Naive thymus-derived CD8-positive, alpha-beta T cell (primary cell): ENCODE measurements around the gene SARDH. TPM values are rescaled to one million over a fixed set of nuclear protein-coding genes. Genes with fewer than 3 reads are reported as not detected.
"Not testable (repeated sequence)": the region's sequence is repeated elsewhere in the genome, so short reads cannot be mapped to it uniquely, and the experiment has no call there.

Experiments used
- ATAC-seq, 2 donors: fragments of 150-1000 bp; cut with Tn5 transposase in 1 of 2; sonication (Bioruptor Pico), chemical (Tn5 transposase) in 1 of 2; 1 replicate in 1 of 2; 2 replicates in 1 of 2; pipeline ENCODE4 v1.10.0; 2021; ENCODE audit warnings: mild to moderate bottlenecking in 2 of 2, moderate library complexity in 2 of 2
- POLR2A ChIA-PET: fragments of 350-600 bp; sonication (Branson Sonifier 250); formaldehyde crosslinking; loops from one replicate; lab custom pipeline; 2021; ENCODE audit warnings: antibody characterized with exemption; lab: Charles Lee
- DNase-seq, 10 donors: peaks; one replicate each; pipeline versions ENCODE4 v3.0.0 to v3.0.0-alpha.2; 2020 to 2022
- H3K27ac Mint-ChIP-seq, 10 donors: one replicate each; pipeline ENCODE4 v1.8.0; 2020 to 2022; ENCODE audit warnings: mild to moderate bottlenecking in 10 of 10, mixed read lengths in 10 of 10, moderate library complexity in 4 of 10, inconsistent platforms in 1 of 10
- H3K27me3 Mint-ChIP-seq, 5 donors: one replicate each; pipeline ENCODE4 v1.8.0; 2021 to 2022; ENCODE audit warnings: mixed read lengths in 5 of 5
- H3K36me3 Mint-ChIP-seq, 3 donors: one replicate each; pipeline ENCODE4 v1.8.0; 2020 to 2022; ENCODE audit warnings: mixed read lengths in 3 of 3, mild to moderate bottlenecking in 2 of 3, inconsistent platforms in 1 of 3
- H3K4me1 Mint-ChIP-seq, 4 donors: one replicate each; pipeline ENCODE4 v1.8.0; 2021 to 2022; ENCODE audit warnings: mixed read lengths in 4 of 4
- H3K4me3 Mint-ChIP-seq, 10 donors: one replicate each; pipeline ENCODE4 v1.8.0; 2020 to 2022; ENCODE audit warnings: mild to moderate bottlenecking in 10 of 10, mixed read lengths in 10 of 10, moderate library complexity in 6 of 10, inconsistent platforms in 1 of 10
- H3K9me3 Mint-ChIP-seq, 9 donors: one replicate each; pipeline ENCODE4 v1.8.0; 2020 to 2022; ENCODE audit warnings: mixed read lengths in 9 of 9, mild to moderate bottlenecking in 3 of 9, inconsistent platforms in 1 of 9, moderate library complexity in 1 of 9
- polyA plus RNA-seq, 3 donors: library from polyadenylated mRNA; unstranded; fragments of 300-500 nt; fragmentation: Illumina TruSeq; gene quantifications; one replicate each; pipeline ENCODE4 v1.2.3, GENCODE V29; 2021
- total RNA-seq, 8 experiments: library from RNA in 2 of 8; stranded (reverse) in 2 of 8; gene quantifications; one replicate each; pipeline ENCODE4 v1.2.3 and lab custom pipeline; 2021 to 2026

SARDH gene
- total and polyA plus RNA-seq, 5 experiments from 2014 or later: 1.7 to 8.7 (median 2.7) TPM

DNA sequence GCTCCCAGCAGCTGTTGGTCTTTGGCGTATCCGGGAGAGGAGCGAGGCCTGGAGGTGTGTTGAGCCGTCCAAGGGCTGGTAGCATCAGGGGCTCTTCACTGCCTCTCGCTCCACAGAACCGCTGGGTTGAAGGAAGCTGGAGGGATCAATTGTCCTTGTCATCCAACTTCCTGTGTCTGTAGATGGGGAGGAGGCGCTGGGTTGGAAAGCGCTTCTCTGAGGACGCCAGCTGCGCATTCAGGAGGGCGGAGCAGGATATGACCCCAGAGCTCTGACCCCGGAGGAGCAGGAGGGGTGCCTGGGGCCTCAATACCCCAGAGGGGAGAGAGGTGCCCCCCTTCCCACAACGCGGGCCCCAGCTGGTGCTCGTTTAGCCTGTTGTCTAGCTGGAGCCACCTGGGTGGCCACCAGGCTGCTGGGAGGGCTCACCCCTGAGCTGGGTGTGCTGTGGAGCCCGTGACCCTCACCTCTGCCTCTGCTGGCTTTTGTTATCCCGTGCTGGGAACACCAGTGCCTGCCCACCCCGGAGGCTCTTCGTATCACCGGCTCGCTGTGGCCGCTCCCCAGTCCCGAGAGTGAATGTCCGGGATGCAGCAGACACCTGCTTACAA, 104.0 kb downstream of the SARDH start:
- no peak overlapping the region for H3K27ac Mint-ChIP-seq
- H3K9me3 Mint-ChIP-seq: no peaks in the 10 kb centered on the region
- no peaks in the 10 kb centered on the region for H3K4me1 Mint-ChIP-seq
- H3K27me3 Mint-ChIP-seq: peaks cover 0 to 6% (median 0%) of the 10 kb centered on the region in 5 donors
- H3K36me3 Mint-ChIP-seq: no peaks in the 10 kb centered on the region
- POLR2A ChIA-PET: no interaction called here
- ATAC-seq (no peak), DNase-seq (no peak)
- H3K4me3 Mint-ChIP-seq: no peak overlapping the region

DNA sequence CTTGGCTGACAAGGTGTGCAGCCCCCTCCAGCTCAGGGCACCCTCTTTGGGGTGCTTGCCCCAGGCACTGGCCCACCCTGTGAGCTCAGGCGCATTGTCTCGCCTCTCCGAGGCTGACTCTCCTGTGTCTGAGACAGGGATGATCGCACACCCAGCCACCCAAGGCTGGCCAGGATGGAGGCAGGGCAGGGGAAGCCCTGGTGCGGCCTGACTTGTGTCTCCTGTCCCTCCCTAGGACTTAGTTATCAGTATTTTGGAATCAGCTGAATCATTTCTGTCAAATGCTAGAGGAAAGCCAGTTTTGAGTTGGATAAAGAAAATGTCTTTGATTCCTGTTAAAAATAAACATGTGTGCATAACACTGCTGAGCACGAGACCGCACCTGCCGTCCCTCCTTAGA, 104.5 kb downstream of the SARDH start:
- H3K27ac Mint-ChIP-seq: no peak overlapping the region
- POLR2A ChIA-PET: no interaction called here
- no peaks in the 10 kb centered on the region for H3K4me1 Mint-ChIP-seq
- H3K36me3 Mint-ChIP-seq: no peaks in the 10 kb centered on the region
- H3K27me3 Mint-ChIP-seq: peaks cover 0 to 6% (median 0%) of the 10 kb centered on the region in 5 donors
- no peak overlapping the region for H3K4me3 Mint-ChIP-seq
- no peak for DNase-seq
- no peaks in the 10 kb centered on the region for H3K9me3 Mint-ChIP-seq
- ATAC-seq: no peak

DNA sequence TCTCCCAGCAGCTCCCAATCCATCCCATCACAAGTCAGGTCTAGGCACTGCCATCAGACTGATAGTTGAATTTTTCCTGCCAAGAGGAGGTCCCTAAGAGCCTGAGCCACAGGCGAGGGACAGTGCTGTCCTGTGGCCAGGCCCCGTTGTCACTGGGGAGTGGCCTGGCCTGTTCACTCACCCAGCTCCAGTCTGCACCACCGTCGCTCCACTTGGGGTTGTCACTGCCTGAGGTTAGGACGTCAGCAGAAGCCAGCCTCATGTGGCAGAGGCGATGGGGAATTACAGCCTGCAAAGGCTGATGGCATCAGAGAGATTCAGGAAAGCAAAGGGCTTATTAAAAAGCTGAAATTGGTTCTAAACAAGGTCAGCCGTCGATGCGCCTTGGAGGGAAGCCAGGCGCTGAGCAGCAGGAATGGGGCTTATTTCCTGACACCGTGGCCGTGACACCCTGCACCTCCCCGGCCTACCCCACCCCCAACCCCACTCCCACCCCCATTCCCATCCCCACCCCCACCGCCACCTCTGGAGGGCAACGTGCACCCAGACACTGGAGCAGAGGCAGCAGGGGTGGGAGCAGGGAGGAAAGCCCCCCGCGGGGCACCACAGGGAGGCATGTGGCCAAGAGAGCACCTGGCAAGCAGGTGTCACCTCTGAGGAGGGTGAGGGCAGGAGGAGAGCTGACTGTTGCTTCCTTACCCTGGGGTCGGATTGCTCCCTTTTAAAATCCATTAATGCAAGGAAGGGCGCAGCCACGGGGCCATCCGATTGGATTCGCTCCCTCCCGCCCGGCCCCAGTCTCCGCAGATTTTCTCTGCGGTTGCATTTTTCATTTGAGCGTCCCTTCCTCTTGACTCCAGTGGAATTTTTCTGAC, 105.1 kb downstream of the SARDH start:
- ATAC-seq (no peak), DNase-seq (no peak)
- H3K4me3 Mint-ChIP-seq: no peak overlapping the region
- H3K36me3 Mint-ChIP-seq: no peaks in the 10 kb centered on the region
- POLR2A ChIA-PET: no interaction called here
- H3K27me3 Mint-ChIP-seq: peaks cover 0 to 6% (median 0%) of the 10 kb centered on the region in 5 donors
- H3K4me1 Mint-ChIP-seq: no peaks in the 10 kb centered on the region
- H3K9me3 Mint-ChIP-seq: no peaks in the 10 kb centered on the region
- peak overlapping the region in 1 of 10 donors; percentile 18 for H3K27ac Mint-ChIP-seq

DNA sequence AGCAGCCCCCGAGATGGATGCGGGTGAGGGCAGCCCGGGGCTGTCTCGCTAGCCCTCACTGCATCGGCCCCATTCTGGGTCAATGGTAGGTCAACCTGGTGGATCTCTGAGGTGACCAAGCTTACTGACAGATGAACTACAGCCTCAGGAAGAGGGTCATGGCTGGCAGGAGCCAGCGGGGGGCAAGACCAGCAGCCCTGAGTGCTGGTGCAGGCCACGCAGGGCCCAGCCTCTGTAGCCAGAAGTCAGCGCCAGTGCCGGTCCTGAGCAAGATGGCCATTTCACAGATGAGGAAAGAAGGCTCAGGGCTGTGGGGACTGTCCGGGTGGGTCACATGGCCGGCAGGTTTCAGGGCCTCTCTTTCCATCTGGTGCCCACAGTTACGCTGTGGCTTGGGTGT, 107.0 kb downstream of the SARDH start:
- peaks cover 0 to 14% (median 6%) of the 10 kb centered on the region in 3 donors for H3K36me3 Mint-ChIP-seq
- H3K9me3 Mint-ChIP-seq: peaks cover 0 to 14% (median 7%) of the 10 kb centered on the region in 9 donors
- no peaks in the 10 kb centered on the region for H3K4me1 Mint-ChIP-seq
- H3K27ac Mint-ChIP-seq: no peak overlapping the region
- peaks cover 0 to 6% (median 0%) of the 10 kb centered on the region in 5 donors for H3K27me3 Mint-ChIP-seq
- ATAC-seq (no peak), DNase-seq (no peak)
- no peak overlapping the region for H3K4me3 Mint-ChIP-seq
- POLR2A ChIA-PET: no interaction called here

DNA sequence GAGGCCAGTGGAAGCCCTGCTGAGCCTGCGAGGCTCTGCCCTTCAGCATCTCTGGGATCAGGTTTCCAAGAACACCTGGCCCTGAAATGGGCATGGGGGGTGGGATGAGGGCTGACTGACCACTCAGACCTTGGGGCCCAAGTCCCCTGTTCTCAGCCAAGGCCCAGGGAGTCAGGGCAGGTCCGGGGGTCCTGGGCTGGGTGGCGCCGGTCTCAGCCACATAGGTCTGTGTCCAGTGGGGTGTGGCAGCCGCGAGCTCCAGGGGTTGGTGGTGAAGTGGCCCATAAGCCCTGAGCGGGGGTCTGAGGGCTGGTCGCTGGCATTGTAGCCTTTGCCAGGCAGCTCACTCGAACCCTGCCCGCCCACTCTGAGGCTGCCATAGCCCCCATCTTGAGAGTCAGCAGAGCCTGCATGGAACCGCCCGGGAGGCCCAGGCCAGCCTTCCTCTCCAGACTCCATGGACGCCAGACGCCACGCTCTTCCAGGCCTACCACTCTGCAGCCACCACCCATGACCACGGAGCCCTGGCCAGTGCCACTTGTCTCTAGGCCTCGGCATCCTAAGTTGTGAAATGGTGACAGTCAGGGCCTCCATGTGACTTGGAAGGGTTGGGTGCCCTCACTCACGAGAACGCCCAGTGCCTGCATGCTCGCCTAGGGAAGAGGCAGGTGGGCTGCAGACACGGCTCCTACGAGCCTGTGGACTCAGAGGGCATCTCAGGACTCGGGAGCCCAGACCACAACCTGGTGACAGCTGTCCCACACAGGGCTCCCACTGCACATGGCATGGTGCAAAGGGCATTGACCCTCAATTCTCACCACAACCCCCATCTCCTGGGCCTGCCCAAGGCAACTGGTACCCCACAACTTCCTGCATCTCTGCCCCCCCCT, 108.7 kb downstream of the SARDH start:
- DNase-seq: no peak
- Mint-ChIP-seq H3K27ac (no peak overlapping the region), H3K4me3 (no peak overlapping the region), H3K9me3 (peaks cover 0 to 20% (median 9%) of the 10 kb centered on the region in 9 donors), H3K4me1 (no peaks in the 10 kb centered on the region), H3K27me3 (peaks cover 0 to 6% (median 0%) of the 10 kb centered on the region in 5 donors), H3K36me3 (peaks cover 0 to 17% (median 8%) of the 10 kb centered on the region in 3 donors)
- ATAC-seq: no peak
- POLR2A ChIA-PET: interaction anchor here (0.7 kb wide), 1 partner anchor 355 kb away, joined by 3 read pairs; no protein-coding TSS in a partner anchor

DNA sequence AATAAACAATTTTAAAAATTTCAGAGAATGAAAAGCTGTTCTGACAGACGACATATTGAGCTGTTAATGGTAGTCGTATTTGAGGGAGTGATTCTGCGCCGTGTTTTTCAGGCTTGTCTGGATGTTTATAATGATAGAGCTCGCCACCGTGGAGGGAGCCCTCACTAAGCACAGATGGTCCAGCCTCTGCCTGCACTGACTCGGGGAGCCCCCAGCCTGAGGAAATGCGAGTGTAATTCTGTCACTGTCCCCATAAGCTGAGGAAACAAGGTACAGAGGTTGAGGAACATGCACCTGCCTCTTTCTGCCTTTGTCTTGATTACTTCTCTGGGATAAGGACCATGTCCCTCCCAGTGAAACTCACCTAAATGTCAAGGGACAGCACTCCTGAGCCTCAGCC, 109.4 kb downstream of the SARDH start:
- H3K36me3 Mint-ChIP-seq: peaks cover 0 to 17% (median 8%) of the 10 kb centered on the region in 3 donors

DNA sequence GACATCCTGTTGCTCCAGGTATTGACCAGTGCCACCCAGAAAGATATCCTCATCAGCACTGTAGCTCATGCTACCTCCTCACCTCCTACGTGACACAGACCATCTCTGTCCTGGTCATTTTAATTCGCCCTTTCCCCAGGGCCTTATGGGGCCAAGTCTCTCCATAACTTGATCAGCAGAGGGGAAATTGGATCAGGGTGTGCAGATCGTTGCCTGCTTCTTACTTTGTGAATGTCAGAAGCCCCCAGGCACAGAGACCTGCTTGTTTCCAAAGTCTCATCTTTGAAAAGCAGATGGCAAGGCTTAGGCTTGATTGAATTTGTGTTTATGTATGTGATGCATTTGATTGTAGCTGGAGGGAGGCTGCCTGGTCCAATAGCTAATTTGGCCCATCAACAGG, 110.8 kb downstream of the SARDH start:
- no peak overlapping the region for H3K4me3 Mint-ChIP-seq
- peaks cover 0 to 23% (median 9%) of the 10 kb centered on the region in 9 donors for H3K9me3 Mint-ChIP-seq
- peaks cover 0 to 4% (median 0%) of the 10 kb centered on the region in 5 donors for H3K27me3 Mint-ChIP-seq
- H3K36me3 Mint-ChIP-seq: peaks cover 0 to 17% (median 8%) of the 10 kb centered on the region in 3 donors
- H3K4me1 Mint-ChIP-seq: peaks cover 0 to 4% (median 2%) of the 10 kb centered on the region in 4 donors
- ATAC-seq (no peak), DNase-seq (no peak)
- H3K27ac Mint-ChIP-seq: no peak overlapping the region
- POLR2A ChIA-PET: no interaction called here

More for the DNA sequence above, 109.4 kb downstream of the SARDH start:
- POLR2A ChIA-PET: no interaction called here
- no peak overlapping the region for H3K4me3 Mint-ChIP-seq
- peaks cover 0 to 23% (median 9%) of the 10 kb centered on the region in 9 donors for H3K9me3 Mint-ChIP-seq
- H3K27me3 Mint-ChIP-seq: peaks cover 0 to 5% (median 0%) of the 10 kb centered on the region in 5 donors
- H3K4me1 Mint-ChIP-seq: no peaks in the 10 kb centered on the region
- DNase-seq: no peak
- no peak for ATAC-seq
- no peak overlapping the region for H3K27ac Mint-ChIP-seq

DNA sequence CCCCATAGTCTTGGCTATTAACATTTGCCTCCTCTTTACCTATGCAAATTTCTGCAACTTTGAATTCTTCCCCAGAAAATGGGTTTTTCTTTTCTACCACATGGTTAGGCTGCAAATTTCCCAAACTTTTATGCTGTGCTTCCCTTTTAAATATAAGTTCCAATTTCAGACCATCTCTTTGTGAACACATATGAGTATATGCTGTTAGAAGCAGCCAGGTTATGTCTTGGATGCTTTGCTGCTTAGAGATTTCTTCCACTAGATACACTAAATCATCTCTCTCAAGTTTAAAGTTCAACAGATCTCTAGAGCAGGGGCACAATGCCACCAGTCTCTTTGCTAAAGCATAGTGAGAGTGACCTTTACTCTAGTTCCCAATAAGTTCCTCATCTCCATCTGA, 112.1 kb downstream of the SARDH start:
- POLR2A ChIA-PET, H3K4me3 Mint-ChIP-seq, H3K27ac Mint-ChIP-seq, H3K27me3 Mint-ChIP-seq, DNase-seq, ATAC-seq: not testable (repeated sequence)
- Mint-ChIP-seq H3K4me1 (peaks cover 5 to 14% (median 13%) of the 10 kb centered on the region in 4 donors), H3K9me3 (peaks cover 0 to 23% (median 9%) of the 10 kb centered on the region in 9 donors), H3K36me3 (peaks cover 0 to 17% (median 8%) of the 10 kb centered on the region in 3 donors)

DNA sequence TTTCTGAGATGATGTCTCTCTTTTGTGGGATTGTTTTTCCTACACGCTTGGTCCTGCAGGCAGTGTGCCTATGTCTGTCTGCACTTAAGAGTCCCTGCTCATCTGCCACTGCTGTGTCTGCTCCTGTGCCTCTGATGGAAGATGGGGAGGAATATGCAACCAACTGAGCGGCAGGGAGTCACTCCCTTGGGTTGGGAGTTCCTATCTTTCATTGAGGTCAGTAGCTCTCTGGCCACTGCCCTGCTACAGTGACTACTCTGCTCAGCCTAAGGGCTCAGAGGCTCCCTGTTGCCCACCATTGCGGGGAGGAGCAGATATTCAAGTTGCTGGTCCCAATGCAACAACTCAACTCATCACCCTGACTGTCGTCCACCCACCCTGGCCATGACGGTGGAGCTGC, 115.6 kb downstream of the SARDH start:
- peaks cover 15 to 43% (median 38%) of the 10 kb centered on the region in 4 donors for H3K4me1 Mint-ChIP-seq
- H3K27ac Mint-ChIP-seq: peak overlapping the region in 1 of 10 donors; percentile 12
- no peak for DNase-seq

DNA sequence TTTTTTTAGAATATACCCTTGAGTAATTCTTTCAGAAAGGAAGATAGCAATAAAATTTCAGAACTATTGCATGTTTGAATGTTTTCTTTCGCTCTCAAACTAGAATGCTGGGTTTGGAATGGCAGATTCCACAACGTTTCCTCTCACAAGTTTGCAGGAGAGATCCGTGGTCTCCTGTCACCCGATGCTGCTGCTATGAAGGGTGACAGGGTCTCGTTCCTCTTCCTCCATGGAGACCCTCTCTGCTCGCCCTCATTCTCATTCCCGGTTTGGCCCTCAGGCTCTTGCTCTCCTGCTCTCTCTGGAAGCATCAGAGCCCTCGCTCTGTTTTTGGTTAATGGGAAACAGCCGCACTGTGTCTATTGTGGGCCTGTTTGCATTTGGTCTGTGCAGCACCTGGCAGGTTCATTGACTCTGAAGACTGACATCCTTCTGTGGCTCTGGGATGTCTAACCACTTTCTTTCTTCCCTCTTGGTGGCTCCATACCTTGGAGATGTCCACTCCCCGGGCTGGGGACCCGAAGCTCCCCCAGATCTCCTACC, 116.4 kb downstream of the SARDH start:
- Mint-ChIP-seq H3K27ac (peak overlapping the region in 2 of 10 donors; percentile 17 to 72), H3K4me1 (peaks cover 15 to 43% (median 38%) of the 10 kb centered on the region in 4 donors), H3K9me3 (peaks cover 0 to 16% (median 8%) of the 10 kb centered on the region in 9 donors), H3K36me3 (peaks cover 0 to 10% (median 6%) of the 10 kb centered on the region in 3 donors), H3K27me3 (peaks cover 0 to 12% (median 0%) of the 10 kb centered on the region in 5 donors), H3K4me3 (peak overlapping the region in 6 of 10 donors; percentile 0 to 59 (median 34))
- POLR2A ChIA-PET: no interaction called here
- DNase-seq: no peak
- no peak for ATAC-seq

More for the DNA sequence above, 115.6 kb downstream of the SARDH start:
- Mint-ChIP-seq H3K36me3 (peaks cover 0 to 17% (median 8%) of the 10 kb centered on the region in 3 donors), H3K9me3 (peaks cover 0 to 23% (median 9%) of the 10 kb centered on the region in 9 donors), H3K4me3 (peak overlapping the region in 1 of 10 donors; percentile 2), H3K27me3 (peaks cover 0 to 12% (median 0%) of the 10 kb centered on the region in 5 donors)
- ATAC-seq: no peak
- POLR2A ChIA-PET: no interaction called here

DNA sequence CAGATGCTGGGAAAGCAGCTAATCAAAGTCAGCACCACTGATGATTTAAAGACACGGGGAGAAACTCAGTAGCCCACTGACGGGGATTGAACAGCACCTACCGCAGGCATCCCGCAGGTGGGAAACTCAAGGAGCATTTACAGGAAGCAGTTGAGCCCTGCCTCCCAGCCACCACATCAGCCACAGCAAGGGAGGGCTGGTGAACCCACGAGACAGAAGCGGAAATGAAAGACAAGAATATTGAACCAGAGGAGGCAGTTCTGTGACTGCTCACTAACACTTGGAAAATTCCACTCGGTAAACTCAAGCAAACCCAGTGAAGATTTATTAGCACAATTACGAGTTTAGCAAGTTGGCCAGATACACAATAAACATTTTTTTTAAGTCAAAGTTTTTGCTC, 118.4 kb downstream of the SARDH start:
- Mint-ChIP-seq H3K4me1 (peaks cover 15 to 43% (median 38%) of the 10 kb centered on the region in 4 donors), H3K27ac (peak overlapping the region in 4 of 10 donors; percentile 1 to 86 (median 54)), H3K9me3 (peaks cover 0 to 6% (median 0%) of the 10 kb centered on the region in 9 donors), H3K27me3 (peaks cover 0 to 9% (median 0%) of the 10 kb centered on the region in 5 donors), H3K4me3 (peak overlapping the region; percentile 7 to 70 (median 52)), H3K36me3 (no peaks in the 10 kb centered on the region)
- ATAC-seq (peak; percentile 98 to 99), DNase-seq (peak in 9 of 10 donors; percentile 38 to 69 (median 53))
- POLR2A ChIA-PET: no interaction called here

DNA sequence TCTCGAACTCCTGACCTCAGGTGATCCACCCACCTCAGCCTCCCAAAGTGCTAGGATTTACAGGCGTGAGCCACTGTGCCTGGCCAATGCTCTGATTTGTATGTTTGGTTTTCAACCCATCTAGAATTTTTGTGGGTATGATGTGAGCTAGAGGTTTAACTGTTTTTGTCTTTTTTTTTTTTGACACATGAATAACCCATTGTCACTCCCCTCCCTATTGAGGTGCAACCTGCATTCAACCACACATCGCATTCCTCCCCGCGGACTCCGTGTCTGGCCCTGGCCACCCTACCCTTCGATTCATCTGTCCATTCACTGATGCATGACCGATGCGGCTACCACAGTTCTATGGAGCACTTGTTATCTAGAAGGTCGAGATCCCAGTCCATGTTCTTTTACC, 119.4 kb downstream of the SARDH start:
- H3K36me3 Mint-ChIP-seq: no peaks in the 10 kb centered on the region
- H3K4me3 Mint-ChIP-seq: no peak overlapping the region
- peaks cover 0 to 9% (median under 1%) of the 10 kb centered on the region in 5 donors for H3K27me3 Mint-ChIP-seq
- DNase-seq (no peak), ATAC-seq (no peak)
- no peaks in the 10 kb centered on the region for H3K9me3 Mint-ChIP-seq
- peak overlapping the region in 2 of 10 donors; percentile 63 to 81 for H3K27ac Mint-ChIP-seq
- POLR2A ChIA-PET: no interaction called here
- peaks cover 15 to 43% (median 38%) of the 10 kb centered on the region in 4 donors for H3K4me1 Mint-ChIP-seq
